ENCODE measurements around the gene IRF2BP2. TPM values are rescaled to one million over a fixed set of nuclear protein-coding genes. Genes with fewer than 3 reads are reported as not detected.

IRF2BP2 gene
- total RNA-seq, 1 donor from 2014 or later, result 126 TPM

GRCh38 chr1:234620272-234621126, 10.5 kb upstream of the IRF2BP2 start:
- peak overlapping the region; percentile 1 for H3K27ac ChIP-seq (replicated peaks)

GRCh38 chr1:234619794-234620247, 9.8 kb upstream of the IRF2BP2 start:
- intact Hi-C loops (cut with micrococcal nuclease), result no loop called here
- Histone ChIP-seq H3K9me3 (replicated peaks) (no peaks in the 10 kb centered on the region), H3K4me3 (no peak overlapping the region), H3K27ac (replicated peaks) (peak overlapping the region; percentile 1), H3K27me3 (ENCODE audit: low read depth) (no peaks in the 10 kb centered on the region), H3K4me1 (peaks cover 30% of the 10 kb centered on the region), H3K36me3 (no peaks in the 10 kb centered on the region)
- no peak for TF ChIP-seq CTCF (IDR thresholded peaks at IDR 0.05; ENCODE audit: borderline replicate concordance)
- no peak for DNase-seq

More at GRCh38 chr1:234620272-234621126, 10.5 kb upstream of the IRF2BP2 start:
- intact Hi-C loops (cut with micrococcal nuclease), result no loop called here
- H3K4me3 ChIP-seq, result no peak overlapping the region
- peaks cover 30% of the 10 kb centered on the region for H3K4me1 ChIP-seq
- no peak for TF ChIP-seq CTCF (IDR thresholded peaks at IDR 0.05; ENCODE audit: borderline replicate concordance)
- H3K36me3 ChIP-seq, result no peaks in the 10 kb centered on the region
- no peaks in the 10 kb centered on the region for H3K27me3 ChIP-seq (ENCODE audit: low read depth)
- no peaks in the 10 kb centered on the region for H3K9me3 ChIP-seq (replicated peaks)
- DNase-seq, result no peak

GRCh38 chr1:234619071-234619480, 9.1 kb upstream of the IRF2BP2 start:
- Histone ChIP-seq H3K4me1 (peaks cover 33% of the 10 kb centered on the region), H3K9me3 (replicated peaks) (no peaks in the 10 kb centered on the region), H3K4me3 (no peak overlapping the region), H3K27me3 (ENCODE audit: low read depth) (no peaks in the 10 kb centered on the region), H3K27ac (replicated peaks) (peak overlapping the region; percentile 1), H3K36me3 (no peaks in the 10 kb centered on the region)
- intact Hi-C loops (cut with micrococcal nuclease), result no loop called here
- DNase-seq, result no peak
- TF ChIP-seq CTCF (IDR thresholded peaks at IDR 0.05; ENCODE audit: borderline replicate concordance), result no peak

- H3K9me3 ChIP-seq (replicated peaks), result no peaks in the 10 kb centered on the region
- no peak for DNase-seq
- no peak for TF ChIP-seq CTCF (IDR thresholded peaks at IDR 0.05; ENCODE audit: borderline replicate concordance)
- peak overlapping the region; percentile 1 for H3K27ac ChIP-seq (replicated peaks)
- H3K4me1 ChIP-seq, result peaks cover 34% of the 10 kb centered on the region
- H3K27me3 ChIP-seq (ENCODE audit: low read depth), result no peaks in the 10 kb centered on the region
- intact Hi-C loops (cut with micrococcal nuclease), result no loop called here
- no peaks in the 10 kb centered on the region for H3K36me3 ChIP-seq
- H3K4me3 ChIP-seq, result no peak overlapping the region
Measured at GRCh38 chr1:234618737-234619049, 8.7 kb upstream of the IRF2BP2 start.

GRCh38 chr1:234617986-234618736, 8.2 kb upstream of the IRF2BP2 start:
- Histone ChIP-seq H3K4me1 (peaks cover 40% of the 10 kb centered on the region), H3K36me3 (no peaks in the 10 kb centered on the region), H3K9me3 (replicated peaks) (no peaks in the 10 kb centered on the region), H3K4me3 (no peak overlapping the region), H3K27me3 (ENCODE audit: low read depth) (no peaks in the 10 kb centered on the region), H3K27ac (replicated peaks) (peak overlapping the region; percentile 1)
- TF ChIP-seq CTCF (IDR thresholded peaks at IDR 0.05; ENCODE audit: borderline replicate concordance), result no peak
- intact Hi-C loops (cut with micrococcal nuclease), result no loop called here
- DNase-seq, result no peak
